Subcutaneous adipose tissue (tissue), 4 donors: Measurements from ENCODE around the gene PHLPP1. TPM values are rescaled to one million over a fixed set of nuclear protein-coding genes. Genes with fewer than 3 reads are reported as not detected.

Experiments
- CTCF ChIP-seq: fragments of 450-650 bp; IDR thresholded peaks from one replicate; pipeline ENCODE4 v1.5.1; 2016; ENCODE audit warnings: low read depth, mild to moderate bottlenecking, control low read depth, antibody characterized with exemption, moderate library complexity
- total RNA-seq, 4 donors: library from RNA; depleted of rRNA; stranded (reverse); fragments of >200 nt; gene quantifications; one replicate each; pipeline ENCODE4 v1.1.0, GENCODE V29; 2016

The PHLPP1 gene
- total RNA-seq, 4 donors from 2014 or later, result 9.7 to 28.3 (median 21.2) TPM

- no peak for TF ChIP-seq CTCF
Measured at GRCh38 chr18:62857263-62857976, 142.1 kb downstream of the PHLPP1 start.

DNA sequence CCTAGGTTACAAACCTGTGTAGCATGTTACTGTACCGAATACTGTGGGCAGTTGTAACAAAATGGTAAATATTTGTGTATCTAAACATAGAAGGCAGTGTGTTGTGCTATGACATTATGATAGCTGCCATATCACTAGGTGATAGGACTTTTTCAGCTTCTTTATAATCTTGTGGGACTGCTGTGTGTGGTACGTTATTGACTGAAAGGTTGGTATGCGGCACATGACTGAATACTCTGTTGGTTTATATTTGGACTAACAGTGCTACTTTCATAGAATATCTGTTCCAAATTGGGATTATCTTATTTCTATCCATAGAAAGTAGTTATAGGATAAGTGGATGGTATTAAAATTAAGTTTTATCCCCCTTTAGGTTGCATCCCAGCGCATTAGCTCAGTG, 144.7 kb downstream of the PHLPP1 start:
- no peak for TF ChIP-seq CTCF

- no peak for TF ChIP-seq CTCF
Measured at GRCh38 chr18:62862466-62862865, 147.1 kb downstream of the PHLPP1 start.

DNA sequence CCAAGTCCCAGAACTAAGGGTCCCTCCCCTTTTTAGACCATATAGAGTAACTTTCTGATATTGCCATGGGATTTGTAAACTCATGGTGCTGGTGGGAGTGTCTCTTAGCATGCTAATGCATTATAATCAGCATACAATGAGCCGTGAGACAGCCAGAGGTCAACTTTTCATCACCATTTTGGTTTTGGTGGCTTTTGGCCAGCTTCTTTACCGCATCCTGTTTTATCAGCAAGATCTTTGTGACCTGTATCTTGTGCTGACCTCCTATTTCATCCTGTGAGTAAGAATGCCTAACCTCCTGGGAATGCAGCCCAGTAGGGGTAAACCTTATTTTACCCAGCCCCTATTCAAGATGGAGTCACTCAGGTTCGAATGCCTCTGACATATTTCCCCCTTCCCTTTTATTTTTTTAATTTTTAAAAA, 148.2 kb downstream of the PHLPP1 start:
- no peak for TF ChIP-seq CTCF

- no peak for TF ChIP-seq CTCF
Measured at GRCh38 chr18:62865498-62865897, 150.2 kb downstream of the PHLPP1 start.

GRCh38 chr18:62867534-62867933, 152.2 kb downstream of the PHLPP1 start:
- no peak for TF ChIP-seq CTCF

- no peak for TF ChIP-seq CTCF
Measured at GRCh38 chr18:62868645-62869044, 153.3 kb downstream of the PHLPP1 start.
